Kidney epithelial cell (primary cell): ENCODE results near the gene ZNF575. TPM values are rescaled to one million over a fixed set of nuclear protein-coding genes. Genes with fewer than 3 reads are reported as not detected.
"Not testable (repeated sequence)": the region's sequence is repeated elsewhere in the genome, so short reads cannot be mapped to it uniquely, and the experiment has no call there.

Source experiments
- DNase-seq: peaks from one replicate; pipeline ENCODE4 v3.0.0-alpha.2; 2010; ENCODE audit warnings: low read depth
- H3K27me3 ChIP-seq: 2 replicates; pipeline ENCODE4 v1.6.0; 2011; ENCODE audit warnings: low read length; ENCODE audit not compliant: control insufficient read depth, insufficient read depth
- H3K36me3 ChIP-seq: 2 replicates; pipeline ENCODE4 v1.5.1; 2011; ENCODE audit warnings: low read length; ENCODE audit not compliant: control insufficient read depth, insufficient read depth
- H3K4me3 ChIP-seq: 2 replicates; pipeline ENCODE4 v1.5.1; 2011; ENCODE audit warnings: low read depth, mild to moderate bottlenecking, control low read depth, low read length
- CTCF ChIP-seq: IDR thresholded peaks from 2 replicates; pipeline ENCODE4 v1.5.1; 2011; ENCODE audit warnings: mild to moderate bottlenecking, moderate library complexity, low read length, control low read depth, inconsistent platforms; ENCODE audit not compliant: insufficient read depth, poor library complexity, severe bottlenecking
- total RNA-seq: library from RNA; depleted of rRNA; stranded (reverse); fragments of >200 nt; gene quantifications from 2 replicates; pipeline ENCODE4 v1.2.3, GENCODE V29; 2015

Gene ZNF575
- total RNA-seq, 1 donor from 2014 or later = not detected

DNA sequence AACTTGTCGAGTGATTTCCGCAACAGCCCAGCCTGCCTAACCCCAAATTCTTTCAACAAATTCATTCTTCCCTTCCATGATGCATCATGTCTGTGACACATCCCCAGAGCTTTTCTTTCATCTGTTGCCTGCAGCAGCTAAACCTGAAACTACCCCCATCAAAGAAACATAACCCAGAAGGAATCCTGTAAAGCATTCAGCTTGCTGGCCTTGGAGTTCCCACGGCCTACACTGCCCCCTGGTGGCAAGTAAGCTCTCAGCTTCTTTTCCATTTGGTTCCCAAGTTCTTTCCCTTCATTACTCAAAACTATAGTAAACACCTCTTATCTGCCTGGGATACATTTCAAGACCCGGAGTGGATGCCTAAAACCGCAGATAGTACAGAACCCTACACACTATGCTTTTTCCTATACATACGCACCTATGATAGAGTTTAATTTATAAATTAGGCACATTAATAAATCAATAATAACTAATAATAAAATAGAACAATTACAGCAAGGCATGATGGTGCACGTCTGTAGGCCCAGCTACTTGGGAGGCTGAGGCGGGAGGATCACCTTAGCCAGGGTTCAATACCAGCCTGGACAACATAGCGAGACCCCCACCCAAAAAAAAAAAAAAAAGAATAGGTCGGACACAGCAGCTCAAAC is 13.4 kb upstream of the ZNF575 start:
- peak; percentile 84 for DNase-seq
- Histone ChIP-seq H3K36me3 (no peaks in the 10 kb centered on the region), H3K27me3 (no peaks in the 10 kb centered on the region), H3K4me3 (no peak overlapping the region)
- peak; percentile 86 for TF ChIP-seq CTCF

DNA sequence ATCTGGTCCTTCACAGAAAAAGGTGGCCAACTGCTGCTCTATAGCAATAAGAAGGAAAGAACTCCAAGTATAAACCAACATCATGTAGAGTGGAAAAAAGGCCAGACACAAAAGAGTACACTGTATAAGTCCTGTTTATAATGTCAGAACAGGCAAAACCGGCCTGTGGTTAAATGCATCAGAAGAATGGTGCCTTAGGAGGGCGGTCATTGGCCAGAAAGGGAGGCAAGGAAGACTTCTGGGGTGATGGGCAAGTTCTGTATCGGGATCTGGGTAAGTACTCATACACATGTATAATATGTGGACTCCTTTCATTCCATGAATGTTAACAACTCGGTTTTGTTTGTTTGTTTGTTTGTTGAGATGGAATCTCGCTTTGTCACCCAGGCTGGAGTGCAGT is 10.1 kb upstream of the ZNF575 start:
- TF ChIP-seq CTCF = no peak
- H3K4me3 ChIP-seq = no peak overlapping the region
- DNase-seq = no peak
- no peaks in the 10 kb centered on the region for H3K27me3 ChIP-seq
- H3K36me3 ChIP-seq = no peaks in the 10 kb centered on the region

DNA sequence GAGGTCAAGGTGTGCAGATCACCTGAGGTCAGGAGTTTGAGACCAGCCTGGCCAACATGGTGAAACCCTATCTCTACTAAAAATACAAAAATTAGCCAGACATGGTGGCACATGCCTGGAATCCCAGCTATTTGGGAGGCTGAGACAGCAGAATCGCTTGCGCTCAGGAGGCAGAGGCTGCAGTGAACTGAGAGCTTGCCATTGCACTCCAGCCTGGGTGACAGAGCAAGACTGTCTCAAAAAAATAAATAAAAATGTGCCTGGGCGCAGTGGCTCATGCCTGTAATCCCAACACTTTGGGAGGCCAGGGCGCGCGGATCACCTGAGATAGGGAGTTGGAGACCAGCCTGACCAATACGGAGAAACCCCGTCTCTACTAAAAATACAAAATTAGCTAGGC is 9.3 kb upstream of the ZNF575 start:
- H3K27me3 ChIP-seq, DNase-seq, H3K4me3 ChIP-seq, H3K36me3 ChIP-seq: not testable (repeated sequence)

DNA sequence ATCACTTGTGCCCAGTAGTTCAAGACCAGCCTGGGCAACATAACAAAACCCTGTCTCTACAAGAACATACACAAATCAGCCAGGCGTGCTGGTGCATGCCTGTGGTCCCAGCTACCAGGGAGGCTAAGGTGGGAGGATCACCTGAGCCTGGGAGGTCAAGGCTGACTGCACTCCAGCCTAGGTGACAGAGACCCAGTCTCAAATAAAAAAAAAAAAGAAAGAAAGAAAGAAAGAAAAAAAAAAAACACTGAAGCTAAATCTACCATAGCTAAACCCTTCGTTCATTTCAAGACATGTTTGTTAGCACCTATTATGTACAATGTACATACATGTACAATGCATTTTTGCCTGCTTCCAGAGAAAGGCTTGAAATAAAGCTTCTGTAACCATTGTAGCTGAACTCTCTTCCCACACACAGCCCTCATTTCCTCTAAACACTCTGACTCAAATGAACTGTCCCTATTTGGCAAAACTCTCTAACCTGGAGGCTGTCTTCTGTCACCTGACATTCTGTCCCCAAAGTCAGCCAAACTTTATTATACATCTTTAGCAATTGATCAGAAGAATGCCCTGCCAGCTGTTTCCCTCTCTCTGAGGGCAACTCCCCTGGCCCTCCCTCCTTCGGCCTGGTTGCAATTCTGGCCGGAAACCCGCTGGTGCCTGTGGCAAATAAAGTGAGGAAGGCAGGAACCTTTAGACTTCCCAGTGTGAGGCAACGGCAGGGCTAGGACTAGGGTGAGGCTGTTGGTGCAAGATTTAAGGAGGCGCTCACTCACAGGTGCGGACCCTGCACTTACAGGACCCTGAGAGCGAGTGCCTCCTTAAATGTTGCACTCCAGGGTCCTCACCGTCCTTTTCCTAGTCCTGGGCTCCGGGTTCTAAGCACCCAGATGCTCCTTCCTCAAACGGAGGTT is 7.8 kb upstream of the ZNF575 start:
- DNase-seq = no peak
- peak overlapping the region; percentile 91 for H3K4me3 ChIP-seq
- no peaks in the 10 kb centered on the region for H3K27me3 ChIP-seq
- TF ChIP-seq CTCF = no peak
- H3K36me3 ChIP-seq = no peaks in the 10 kb centered on the region

DNA sequence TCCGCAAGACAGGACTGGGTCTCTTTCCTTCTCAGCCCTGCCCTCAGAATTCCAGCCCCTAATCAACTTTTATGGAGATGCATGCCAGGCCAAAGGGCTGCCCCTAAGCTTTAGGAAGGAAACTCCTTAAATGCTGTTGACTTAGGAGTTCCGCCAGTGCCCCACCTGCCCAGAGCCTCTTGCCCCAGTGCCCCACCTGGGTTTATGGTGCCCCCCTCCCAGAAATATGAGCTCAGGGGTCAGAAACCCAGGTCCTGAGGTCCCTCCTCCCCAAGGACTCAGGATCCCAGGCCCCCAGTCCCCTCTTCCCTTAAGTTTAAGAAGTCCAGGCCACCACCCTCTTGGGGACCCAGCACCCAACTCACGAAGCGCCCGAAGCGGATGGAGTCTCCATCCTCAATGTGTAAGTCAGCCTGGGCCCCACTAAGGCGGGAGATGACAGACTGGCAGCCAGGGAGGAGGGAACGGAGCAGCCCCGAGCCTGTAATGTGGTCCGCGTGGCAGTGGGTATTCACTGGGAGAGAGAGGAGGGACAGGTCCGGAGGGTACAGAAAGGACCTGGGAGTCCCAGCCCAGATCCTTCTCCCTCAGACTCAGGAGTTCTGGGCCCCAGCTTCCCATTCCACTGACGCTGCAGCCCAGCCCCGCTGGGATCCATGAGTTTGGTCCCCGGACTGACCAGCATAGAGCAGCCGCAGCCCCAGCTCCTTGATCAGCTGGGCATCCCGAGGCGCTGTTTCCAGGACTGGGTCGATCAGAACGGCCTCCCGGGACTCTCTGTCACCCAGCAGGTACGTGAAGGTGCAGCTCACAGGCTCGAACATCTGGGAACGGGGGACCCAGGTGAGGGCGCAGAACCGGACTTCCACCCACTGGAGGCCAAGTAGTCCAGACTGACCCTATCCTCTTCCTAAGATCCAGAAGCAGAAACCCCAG is 6.9 kb upstream of the ZNF575 start:
- H3K27me3 ChIP-seq = no peaks in the 10 kb centered on the region
- DNase-seq = no peak
- H3K36me3 ChIP-seq = no peaks in the 10 kb centered on the region
- peak overlapping the region; percentile 91 for H3K4me3 ChIP-seq
- no peak for TF ChIP-seq CTCF
